ENCODE data around the gene PRUNE1.
A peak's percentile ranks its signal among the peaks of the same experiment; 100 is the strongest.

The PRUNE1 gene

DNA sequence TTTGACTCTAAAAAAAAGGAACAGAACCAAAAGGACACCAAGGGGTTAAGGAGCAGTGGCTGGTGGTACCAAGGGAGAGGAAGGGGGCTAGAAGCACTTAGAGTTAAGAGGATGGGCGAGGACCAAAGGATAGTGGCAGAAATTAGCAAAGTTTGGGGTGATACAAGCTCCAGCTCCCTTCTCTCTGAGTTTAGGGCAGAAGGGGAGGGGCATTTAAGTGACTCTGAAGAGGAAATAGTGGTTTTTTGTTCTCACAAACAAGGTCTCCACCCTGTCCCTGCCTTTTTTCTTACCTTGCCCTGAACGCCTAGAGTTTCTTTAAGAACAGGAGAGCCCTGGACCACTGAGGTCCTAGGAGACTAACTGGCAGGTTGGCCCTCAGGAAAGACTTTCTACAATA, 47.9 kb downstream of the PRUNE1 start:
- ATAC-seq, result no peak
- TF ChIP-seq, protein P1, sequence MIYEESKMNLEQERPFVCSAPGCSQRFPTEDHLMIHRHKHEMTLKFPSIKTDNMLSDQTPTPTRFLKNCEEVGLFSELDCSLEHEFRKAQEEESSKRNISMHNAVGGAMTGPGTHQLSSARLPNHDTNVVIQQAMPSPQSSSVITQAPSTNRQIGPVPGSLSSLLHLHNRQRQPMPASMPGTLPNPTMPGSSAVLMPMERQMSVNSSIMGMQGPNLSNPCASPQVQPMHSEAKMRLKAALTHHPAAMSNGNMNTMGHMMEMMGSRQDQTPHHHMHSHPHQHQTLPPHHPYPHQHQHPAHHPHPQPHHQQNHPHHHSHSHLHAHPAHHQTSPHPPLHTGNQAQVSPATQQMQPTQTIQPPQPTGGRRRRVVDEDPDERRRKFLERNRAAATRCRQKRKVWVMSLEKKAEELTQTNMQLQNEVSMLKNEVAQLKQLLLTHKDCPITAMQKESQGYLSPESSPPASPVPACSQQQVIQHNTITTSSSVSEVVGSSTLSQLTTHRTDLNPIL (CRISPR knock-in tag; IDR thresholded peaks at IDR 0.05; ENCODE audit: low read depth), result no peak
- TF ChIP-seq, protein P2, sequence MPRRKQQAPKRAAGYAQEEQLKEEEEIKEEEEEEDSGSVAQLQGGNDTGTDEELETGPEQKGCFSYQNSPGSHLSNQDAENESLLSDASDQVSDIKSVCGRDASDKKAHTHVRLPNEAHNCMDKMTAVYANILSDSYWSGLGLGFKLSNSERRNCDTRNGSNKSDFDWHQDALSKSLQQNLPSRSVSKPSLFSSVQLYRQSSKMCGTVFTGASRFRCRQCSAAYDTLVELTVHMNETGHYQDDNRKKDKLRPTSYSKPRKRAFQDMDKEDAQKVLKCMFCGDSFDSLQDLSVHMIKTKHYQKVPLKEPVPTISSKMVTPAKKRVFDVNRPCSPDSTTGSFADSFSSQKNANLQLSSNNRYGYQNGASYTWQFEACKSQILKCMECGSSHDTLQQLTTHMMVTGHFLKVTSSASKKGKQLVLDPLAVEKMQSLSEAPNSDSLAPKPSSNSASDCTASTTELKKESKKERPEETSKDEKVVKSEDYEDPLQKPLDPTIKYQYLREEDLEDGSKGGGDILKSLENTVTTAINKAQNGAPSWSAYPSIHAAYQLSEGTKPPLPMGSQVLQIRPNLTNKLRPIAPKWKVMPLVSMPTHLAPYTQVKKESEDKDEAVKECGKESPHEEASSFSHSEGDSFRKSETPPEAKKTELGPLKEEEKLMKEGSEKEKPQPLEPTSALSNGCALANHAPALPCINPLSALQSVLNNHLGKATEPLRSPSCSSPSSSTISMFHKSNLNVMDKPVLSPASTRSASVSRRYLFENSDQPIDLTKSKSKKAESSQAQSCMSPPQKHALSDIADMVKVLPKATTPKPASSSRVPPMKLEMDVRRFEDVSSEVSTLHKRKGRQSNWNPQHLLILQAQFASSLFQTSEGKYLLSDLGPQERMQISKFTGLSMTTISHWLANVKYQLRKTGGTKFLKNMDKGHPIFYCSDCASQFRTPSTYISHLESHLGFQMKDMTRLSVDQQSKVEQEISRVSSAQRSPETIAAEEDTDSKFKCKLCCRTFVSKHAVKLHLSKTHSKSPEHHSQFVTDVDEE (CRISPR knock-in tag; IDR thresholded peaks at IDR 0.05), result no peak
- no peak for TF ChIP-seq ZFP30 (CRISPR knock-in tag; IDR thresholded peaks at IDR 0.05)
- TF ChIP-seq SNAI2 (CRISPR knock-in tag; IDR thresholded peaks at IDR 0.05), result no peak
- no peak for TF ChIP-seq RARB (CRISPR knock-in tag; IDR thresholded peaks at IDR 0.05)
- no peak for TF ChIP-seq OSR1 (CRISPR knock-in tag; IDR thresholded peaks at IDR 0.05)
- TF ChIP-seq, protein P3, sequence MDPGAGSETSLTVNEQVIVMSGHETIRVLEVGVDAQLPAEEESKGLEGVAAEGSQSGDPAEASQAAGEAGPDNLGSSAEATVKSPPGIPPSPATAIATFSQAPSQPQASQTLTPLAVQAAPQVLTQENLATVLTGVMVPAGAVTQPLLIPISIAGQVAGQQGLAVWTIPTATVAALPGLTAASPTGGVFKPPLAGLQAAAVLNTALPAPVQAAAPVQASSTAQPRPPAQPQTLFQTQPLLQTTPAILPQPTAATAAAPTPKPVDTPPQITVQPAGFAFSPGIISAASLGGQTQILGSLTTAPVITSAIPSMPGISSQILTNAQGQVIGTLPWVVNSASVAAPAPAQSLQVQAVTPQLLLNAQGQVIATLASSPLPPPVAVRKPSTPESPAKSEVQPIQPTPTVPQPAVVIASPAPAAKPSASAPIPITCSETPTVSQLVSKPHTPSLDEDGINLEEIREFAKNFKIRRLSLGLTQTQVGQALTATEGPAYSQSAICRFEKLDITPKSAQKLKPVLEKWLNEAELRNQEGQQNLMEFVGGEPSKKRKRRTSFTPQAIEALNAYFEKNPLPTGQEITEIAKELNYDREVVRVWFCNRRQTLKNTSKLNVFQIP (CRISPR knock-in tag; IDR thresholded peaks at IDR 0.05; ENCODE audit: borderline replicate concordance, low read depth), result no peak
- TF ChIP-seq, protein P4, sequence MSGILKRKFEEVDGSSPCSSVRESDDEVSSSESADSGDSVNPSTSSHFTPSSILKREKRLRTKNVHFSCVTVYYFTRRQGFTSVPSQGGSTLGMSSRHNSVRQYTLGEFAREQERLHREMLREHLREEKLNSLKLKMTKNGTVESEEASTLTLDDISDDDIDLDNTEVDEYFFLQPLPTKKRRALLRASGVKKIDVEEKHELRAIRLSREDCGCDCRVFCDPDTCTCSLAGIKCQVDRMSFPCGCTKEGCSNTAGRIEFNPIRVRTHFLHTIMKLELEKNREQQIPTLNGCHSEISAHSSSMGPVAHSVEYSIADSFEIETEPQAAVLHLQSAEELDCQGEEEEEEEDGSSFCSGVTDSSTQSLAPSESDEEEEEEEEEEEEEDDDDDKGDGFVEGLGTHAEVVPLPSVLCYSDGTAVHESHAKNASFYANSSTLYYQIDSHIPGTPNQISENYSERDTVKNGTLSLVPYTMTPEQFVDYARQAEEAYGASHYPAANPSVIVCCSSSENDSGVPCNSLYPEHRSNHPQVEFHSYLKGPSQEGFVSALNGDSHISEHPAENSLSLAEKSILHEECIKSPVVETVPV (CRISPR knock-in tag; IDR thresholded peaks at IDR 0.05), result no peak
- TF ChIP-seq ZC3H10 (CRISPR knock-in tag; IDR thresholded peaks at IDR 0.05), result no peak
- no peak for TF ChIP-seq PPARA (CRISPR knock-in tag; IDR thresholded peaks at IDR 0.05; ENCODE audit: borderline replicate concordance)
- no peak for TF ChIP-seq GLIS3 (CRISPR knock-in tag; IDR thresholded peaks at IDR 0.05)
- TF ChIP-seq ESRRG (CRISPR knock-in tag; IDR thresholded peaks at IDR 0.05), result no peak
- TF ChIP-seq, protein P5, sequence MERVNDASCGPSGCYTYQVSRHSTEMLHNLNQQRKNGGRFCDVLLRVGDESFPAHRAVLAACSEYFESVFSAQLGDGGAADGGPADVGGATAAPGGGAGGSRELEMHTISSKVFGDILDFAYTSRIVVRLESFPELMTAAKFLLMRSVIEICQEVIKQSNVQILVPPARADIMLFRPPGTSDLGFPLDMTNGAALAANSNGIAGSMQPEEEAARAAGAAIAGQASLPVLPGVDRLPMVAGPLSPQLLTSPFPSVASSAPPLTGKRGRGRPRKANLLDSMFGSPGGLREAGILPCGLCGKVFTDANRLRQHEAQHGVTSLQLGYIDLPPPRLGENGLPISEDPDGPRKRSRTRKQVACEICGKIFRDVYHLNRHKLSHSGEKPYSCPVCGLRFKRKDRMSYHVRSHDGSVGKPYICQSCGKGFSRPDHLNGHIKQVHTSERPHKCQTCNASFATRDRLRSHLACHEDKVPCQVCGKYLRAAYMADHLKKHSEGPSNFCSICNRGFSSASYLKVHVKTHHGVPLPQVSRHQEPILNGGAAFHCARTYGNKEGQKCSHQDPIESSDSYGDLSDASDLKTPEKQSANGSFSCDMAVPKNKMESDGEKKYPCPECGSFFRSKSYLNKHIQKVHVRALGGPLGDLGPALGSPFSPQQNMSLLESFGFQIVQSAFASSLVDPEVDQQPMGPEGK (CRISPR knock-in tag; IDR thresholded peaks at IDR 0.05; ENCODE audit: borderline replicate concordance), result no peak
- no peak for TF ChIP-seq CSDC2 (CRISPR knock-in tag; IDR thresholded peaks at IDR 0.05)
- TF ChIP-seq ZFP3 (CRISPR knock-in tag; IDR thresholded peaks at IDR 0.05), result no peak
- TF ChIP-seq ISL1 (CRISPR knock-in tag; IDR thresholded peaks at IDR 0.05), result no peak
- no peak for TF ChIP-seq ZNF8 (CRISPR knock-in tag; IDR thresholded peaks at IDR 0.05)
- TF ChIP-seq ZNF565 (CRISPR knock-in tag; conservative IDR thresholded peaks at IDR 0.05; ENCODE audit: low read depth), result no peak

DNA sequence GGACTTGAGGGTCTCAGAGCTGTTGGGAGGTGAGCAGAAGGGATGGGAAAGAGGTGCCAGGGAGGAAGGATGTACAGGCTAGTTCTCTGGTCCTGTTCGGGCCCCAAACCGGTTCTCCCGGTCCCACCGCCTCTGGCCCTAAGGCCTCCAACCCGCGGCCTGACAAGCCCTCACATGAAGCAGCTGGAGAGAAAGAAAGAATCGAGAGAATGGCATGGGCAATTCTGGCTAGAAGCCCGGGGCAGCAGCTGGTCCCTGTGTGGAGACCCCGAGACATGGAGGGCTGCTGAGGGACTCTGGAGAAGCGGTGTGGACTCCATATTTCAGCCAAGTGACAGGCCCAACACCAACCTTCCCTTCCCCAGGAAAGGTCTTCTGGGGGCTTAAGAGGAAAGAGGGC, 50.4 kb downstream of the PRUNE1 start:
- TF ChIP-seq ZC3H10 (CRISPR knock-in tag; IDR thresholded peaks at IDR 0.05), result no peak
- TF ChIP-seq ZNF8 (CRISPR knock-in tag; IDR thresholded peaks at IDR 0.05), result no peak
- TF ChIP-seq GLIS3 (CRISPR knock-in tag; IDR thresholded peaks at IDR 0.05), result no peak
- TF ChIP-seq TOX (CRISPR knock-in tag; IDR thresholded peaks at IDR 0.05; ENCODE audit: borderline replicate concordance), result no peak
- TF ChIP-seq, protein P3 (CRISPR knock-in tag; IDR thresholded peaks at IDR 0.05; ENCODE audit: borderline replicate concordance, low read depth), result no peak
- TF ChIP-seq, protein P5 (CRISPR knock-in tag; IDR thresholded peaks at IDR 0.05; ENCODE audit: borderline replicate concordance), result no peak
- no peak for TF ChIP-seq PPARA (CRISPR knock-in tag; IDR thresholded peaks at IDR 0.05; ENCODE audit: borderline replicate concordance)
- TF ChIP-seq, protein P4 (CRISPR knock-in tag; IDR thresholded peaks at IDR 0.05), result no peak
- TF ChIP-seq, protein P2 (CRISPR knock-in tag; IDR thresholded peaks at IDR 0.05), result no peak
- peak; percentile 4 for ATAC-seq

Data from SK-N-SH treated with all-trans-retinoic acid at 6 μM for 48 hours (cell line).